Calu3 (cell line): ENCODE measurements around the gene ERICH2. TPM values are rescaled to one million over a fixed set of nuclear protein-coding genes. Genes with fewer than 3 reads are reported as not detected.

Experiments used
- BruUV-seq: library from RNA; stranded (reverse); fragments of 400-500 nt; replicated peaks from 2 replicates; lab custom pipeline; 2021; lab: Mats Ljungman, UMichigan
- CTCF ChIA-PET: fragments of 300-600 bp; sonication (Branson Sonifier 250); formaldehyde crosslinking; loops from one replicate; lab custom pipeline; 2022; ENCODE audit warnings: antibody characterized with exemption; lab: Charles Lee
- DNase-seq: peaks from one replicate; pipeline ENCODE4 v3.0.0; 2022
- H3K27ac Mint-ChIP-seq: one replicate; pipeline ENCODE4 v1.8.0; 2022; ENCODE audit warnings: mixed read lengths; ENCODE audit not compliant: unreplicated experiment
- H3K27me3 Mint-ChIP-seq: one replicate; pipeline ENCODE4 v1.8.0; 2022; ENCODE audit warnings: mixed read lengths; ENCODE audit not compliant: unreplicated experiment
- H3K36me3 Mint-ChIP-seq: one replicate; pipeline ENCODE4 v1.8.0; 2022; ENCODE audit warnings: mild to moderate bottlenecking, moderate library complexity, mixed read lengths; ENCODE audit not compliant: insufficient read depth, unreplicated experiment
- H3K4me1 Mint-ChIP-seq: one replicate; pipeline ENCODE4 v1.8.0; 2022; ENCODE audit warnings: mild to moderate bottlenecking, low read depth, mixed read lengths; ENCODE audit not compliant: unreplicated experiment
- H3K4me3 Mint-ChIP-seq: one replicate; pipeline ENCODE4 v1.8.0; 2022; ENCODE audit warnings: mild to moderate bottlenecking, low read depth, moderate library complexity, mixed read lengths; ENCODE audit not compliant: unreplicated experiment
- H3K9me3 Mint-ChIP-seq: one replicate; pipeline ENCODE4 v1.8.0; 2022; ENCODE audit warnings: low read depth, mixed read lengths; ENCODE audit not compliant: unreplicated experiment
- CTCF ChIP-seq: fragments of 200-600 bp; IDR thresholded peaks from one replicate; pipeline ENCODE4 v1.8.0; 2022; ENCODE audit warnings: antibody characterized with exemption; ENCODE audit not compliant: unreplicated experiment
- intact Hi-C: fragments of 100-400 bp; cut with micrococcal nuclease; formaldehyde crosslinking; loops from one replicate; pipeline ENCODE4 v1.10.0; 2022; ENCODE audit not compliant: unreplicated experiment
- total RNA-seq: library from RNA; stranded (reverse); gene quantifications from 2 replicates; pipeline ENCODE4 v1.2.3, GENCODE V29; 2022

Gene ERICH2
- total RNA-seq, 1 experiment from 2014 or later, result 2.4 TPM

GRCh38 chr2:170782673-170783072 is 12.5 kb downstream of the ERICH2 start:
- intact Hi-C loops, result no loop called here
- CTCF ChIA-PET, result no interaction called here
- no peaks in the 10 kb centered on the region for H3K36me3 Mint-ChIP-seq
- no peaks in the 10 kb centered on the region for H3K27me3 Mint-ChIP-seq
- H3K4me1 Mint-ChIP-seq, result no peaks in the 10 kb centered on the region
- no peak for TF ChIP-seq CTCF
- BruUV-seq, result no TSS peak
- no peak for DNase-seq
- H3K27ac Mint-ChIP-seq, result no peak overlapping the region
- no peaks in the 10 kb centered on the region for H3K9me3 Mint-ChIP-seq
- no peak overlapping the region for H3K4me3 Mint-ChIP-seq

GRCh38 chr2:170783549-170783948 is 13.4 kb downstream of the ERICH2 start:
- H3K4me1 Mint-ChIP-seq, result no peaks in the 10 kb centered on the region
- BruUV-seq, result no TSS peak
- no peak overlapping the region for H3K4me3 Mint-ChIP-seq
- no peak for DNase-seq
- no peak overlapping the region for H3K27ac Mint-ChIP-seq
- intact Hi-C loops, result no loop called here
- H3K9me3 Mint-ChIP-seq, result no peaks in the 10 kb centered on the region
- CTCF ChIA-PET, result interaction anchor here (0.6 kb wide), 1 partner anchor 406 kb away, joined by 3 read pairs; no protein-coding TSS in a partner anchor
- TF ChIP-seq CTCF, result no peak
- no peaks in the 10 kb centered on the region for H3K36me3 Mint-ChIP-seq
- no peaks in the 10 kb centered on the region for H3K27me3 Mint-ChIP-seq

- H3K36me3 Mint-ChIP-seq, result no peaks in the 10 kb centered on the region
- intact Hi-C loops, result no loop called here
- H3K4me1 Mint-ChIP-seq, result no peaks in the 10 kb centered on the region
- no peak for TF ChIP-seq CTCF
- no peak for DNase-seq
- no peak overlapping the region for H3K4me3 Mint-ChIP-seq
- no peaks in the 10 kb centered on the region for H3K27me3 Mint-ChIP-seq
- BruUV-seq, result no TSS peak
- no peak overlapping the region for H3K27ac Mint-ChIP-seq
- no peaks in the 10 kb centered on the region for H3K9me3 Mint-ChIP-seq
- CTCF ChIA-PET, result interaction anchor here (0.5 kb wide), 1 partner anchor 122 kb away, joined by 4 read pairs; no protein-coding TSS in a partner anchor
Observed at GRCh38 chr2:170798996-170799395, 28.8 kb downstream of the ERICH2 start.

GRCh38 chr2:170806548-170806947 is 36.4 kb downstream of the ERICH2 start:
- Mint-ChIP-seq H3K27ac (no peak overlapping the region), H3K9me3 (no peaks in the 10 kb centered on the region), H3K36me3 (no peaks in the 10 kb centered on the region), H3K4me1 (no peaks in the 10 kb centered on the region), H3K27me3 (no peaks in the 10 kb centered on the region), H3K4me3 (no peak overlapping the region)
- no TSS peak for BruUV-seq
- no peak for DNase-seq
- intact Hi-C loops, result no loop called here
- CTCF ChIA-PET, result interaction anchor here (0.6 kb wide), 1 partner anchor 27 kb away, joined by 3 read pairs; no protein-coding TSS in a partner anchor
- TF ChIP-seq CTCF, result no peak
